NCI-H2227 (cell line): ENCODE measurements around the gene PRDM11.

Experiments used
- DNase-seq: peaks from one replicate; lab custom pipeline; 2025; ENCODE audit not compliant: unreplicated experiment; lab: John Stamatoyannopoulos, UW

The PRDM11 gene

DNA sequence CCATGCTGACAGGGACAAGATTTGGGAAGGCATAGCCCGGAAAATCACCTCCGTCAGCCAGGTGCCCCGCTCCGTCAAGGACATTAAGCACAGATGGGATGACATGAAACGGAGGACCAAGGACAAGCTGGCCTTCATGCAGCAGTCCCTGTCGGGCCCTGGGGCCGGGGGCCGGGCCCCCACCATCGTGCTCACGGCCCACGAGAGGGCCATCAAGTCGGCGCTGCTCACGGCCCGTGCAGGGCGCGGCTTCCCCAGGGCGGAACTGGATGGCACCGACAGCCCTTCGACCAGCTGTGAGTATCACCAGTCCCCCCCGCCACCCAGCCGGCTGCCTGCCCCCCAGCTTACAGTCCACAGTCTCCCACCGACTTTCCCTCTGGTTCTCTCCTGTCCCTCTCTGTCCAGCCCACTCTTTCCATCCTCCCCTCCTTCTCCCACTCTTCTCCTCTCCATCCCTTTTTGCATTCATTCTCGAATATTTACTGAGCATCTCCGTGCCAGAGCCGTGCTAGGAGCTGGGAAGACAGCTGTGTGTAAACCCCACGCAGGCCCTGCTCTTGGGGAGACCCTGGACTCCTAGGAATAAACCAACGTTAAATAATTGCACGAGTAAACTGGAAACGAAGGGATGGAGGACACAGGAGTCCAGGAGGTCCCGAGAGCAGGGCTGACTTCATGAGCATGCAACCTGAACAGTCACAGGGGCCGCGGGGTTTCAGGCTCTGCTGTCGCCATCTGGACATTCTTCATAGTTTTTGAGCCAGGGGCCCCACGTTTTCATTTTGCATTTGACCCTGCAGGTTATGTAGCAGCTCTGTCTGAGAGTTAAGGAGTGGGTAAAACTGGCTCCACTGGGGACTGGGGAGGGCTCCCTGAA is 62.8 kb downstream of the PRDM11 start:
- no peak for DNase-seq

DNA sequence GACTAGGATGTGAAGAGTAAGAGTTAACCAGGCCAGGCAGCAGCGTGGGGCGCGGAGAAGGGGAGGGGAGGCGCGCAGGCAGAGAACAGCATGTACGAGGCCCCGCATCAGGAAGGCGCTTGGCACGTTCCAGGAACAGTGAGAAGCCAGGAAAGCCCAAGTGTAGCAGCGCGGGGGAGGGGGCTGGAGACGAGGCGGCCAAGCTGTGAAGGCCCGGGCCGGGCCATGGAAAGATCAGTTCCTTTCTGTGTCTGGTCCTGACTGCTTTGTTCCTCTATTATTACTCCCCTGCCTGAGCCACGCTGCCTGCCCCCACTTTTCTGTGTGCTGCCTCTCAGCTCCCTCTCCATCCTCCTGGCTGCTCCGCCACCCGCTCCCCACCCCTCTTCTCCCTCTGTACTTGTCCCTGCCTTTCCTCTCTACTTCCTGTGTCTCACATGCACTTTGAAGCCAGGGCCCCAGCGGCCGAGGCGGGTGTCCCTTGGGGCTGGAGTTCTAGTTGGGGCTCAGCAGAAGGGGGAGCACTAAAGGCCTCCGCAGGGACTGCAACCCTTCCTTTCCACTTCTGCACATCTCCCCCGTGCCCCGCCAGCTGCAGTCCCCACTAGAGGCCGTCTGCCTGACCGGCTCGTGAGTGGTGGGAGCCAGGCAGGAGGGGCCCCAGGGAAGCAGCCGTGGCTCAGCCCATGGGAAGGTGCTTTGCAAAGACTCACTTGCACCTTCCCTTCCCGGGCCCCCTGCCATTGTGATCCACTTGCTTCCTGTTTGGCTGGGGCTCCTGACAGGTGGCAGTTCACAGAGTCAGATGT is 63.7 kb downstream of the PRDM11 start:
- peak; percentile 67 for DNase-seq

DNA sequence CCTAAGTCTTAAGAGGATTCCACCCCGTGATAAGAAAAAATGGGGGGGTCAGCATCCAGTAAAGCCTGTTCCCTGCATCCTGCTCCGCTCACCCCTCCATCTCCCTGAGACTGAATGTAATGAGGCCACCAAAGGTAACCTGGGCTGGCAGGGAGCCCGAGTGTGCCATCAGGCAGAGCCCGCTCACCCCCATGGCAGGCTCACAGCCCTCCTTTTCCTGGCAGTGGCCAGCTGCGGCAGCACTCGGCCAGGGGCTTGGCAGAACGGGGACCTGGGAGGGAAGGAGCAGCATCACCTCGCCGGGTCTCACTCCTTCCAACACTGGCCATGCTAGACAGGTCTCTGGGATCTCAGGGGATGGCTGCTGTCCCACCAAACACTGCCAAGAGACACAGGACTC is 64.4 kb downstream of the PRDM11 start:
- no peak for DNase-seq

DNA sequence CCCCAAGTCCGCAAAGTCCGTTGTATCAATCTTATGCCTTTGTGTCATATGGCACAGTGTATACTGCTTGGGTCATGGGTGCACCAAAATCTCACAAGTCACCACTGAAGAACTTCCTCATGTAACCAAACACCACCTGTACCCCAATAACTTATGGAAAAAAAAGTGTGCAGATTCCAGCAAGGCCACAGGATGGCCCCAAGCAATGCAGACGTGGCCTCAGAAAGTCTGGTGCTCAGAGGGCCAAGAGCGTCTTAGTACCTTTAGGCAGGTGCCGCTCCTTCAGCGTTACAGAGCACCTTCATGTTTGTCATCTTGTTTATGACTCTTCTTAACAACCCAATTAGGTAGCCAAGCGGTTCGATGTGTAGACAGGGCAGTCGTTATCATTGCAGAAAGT is 65.3 kb downstream of the PRDM11 start:
- DNase-seq = no peak

DNA sequence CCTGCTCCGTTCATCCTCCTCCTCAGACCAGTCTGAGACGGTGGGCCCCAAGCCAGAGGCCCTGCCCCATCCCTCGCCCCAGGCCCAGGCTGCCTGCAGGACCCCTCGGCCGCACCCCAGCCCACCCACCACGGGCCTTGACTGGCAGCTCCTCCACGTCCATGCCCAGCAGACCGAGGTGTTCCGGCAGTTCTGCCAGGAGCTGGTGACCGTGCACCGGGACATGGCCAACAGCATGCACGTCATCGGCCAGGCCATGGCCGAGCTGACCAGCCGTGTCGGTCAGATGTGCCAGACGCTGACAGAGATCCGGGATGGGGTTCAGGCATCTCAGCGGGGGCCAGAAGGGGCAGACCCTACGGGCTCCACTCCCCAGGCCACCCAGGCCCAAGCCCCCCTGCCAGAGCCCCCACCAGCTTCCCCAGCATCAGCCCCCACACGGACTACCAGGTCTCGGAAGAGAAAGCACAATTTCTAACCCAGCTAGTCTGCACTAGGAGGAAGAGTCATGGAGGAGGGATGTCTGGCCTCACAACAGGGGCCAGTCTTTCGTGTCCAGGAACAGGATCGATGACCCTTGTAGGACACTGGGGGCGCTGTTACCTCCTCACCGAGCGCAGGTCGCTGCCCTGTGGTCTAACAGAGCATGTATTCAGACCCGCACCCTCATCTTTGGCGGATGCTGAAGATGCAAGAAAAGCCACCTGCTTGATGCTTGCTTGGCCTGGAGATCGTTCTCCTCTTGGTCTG is 66.3 kb downstream of the PRDM11 start:
- DNase-seq = no peak

DNA sequence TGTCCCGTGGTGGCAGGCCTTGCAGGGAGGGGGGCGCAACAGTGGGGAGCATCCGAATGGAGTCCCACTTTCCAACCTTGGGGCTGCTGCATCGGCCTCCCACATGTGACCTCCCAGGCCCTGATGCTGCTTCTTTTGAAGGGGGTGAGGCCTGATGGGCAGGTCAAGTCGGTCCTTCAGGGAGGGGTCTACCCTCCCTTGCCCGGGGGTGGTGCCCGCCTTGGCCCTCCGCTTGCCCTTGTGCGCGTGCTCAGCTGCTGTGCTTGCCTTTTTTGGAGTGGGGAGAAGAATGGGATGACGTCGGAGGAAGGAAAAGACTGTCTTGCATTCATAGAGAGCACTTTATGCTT is 66.9 kb downstream of the PRDM11 start:
- DNase-seq = no peak

DNA sequence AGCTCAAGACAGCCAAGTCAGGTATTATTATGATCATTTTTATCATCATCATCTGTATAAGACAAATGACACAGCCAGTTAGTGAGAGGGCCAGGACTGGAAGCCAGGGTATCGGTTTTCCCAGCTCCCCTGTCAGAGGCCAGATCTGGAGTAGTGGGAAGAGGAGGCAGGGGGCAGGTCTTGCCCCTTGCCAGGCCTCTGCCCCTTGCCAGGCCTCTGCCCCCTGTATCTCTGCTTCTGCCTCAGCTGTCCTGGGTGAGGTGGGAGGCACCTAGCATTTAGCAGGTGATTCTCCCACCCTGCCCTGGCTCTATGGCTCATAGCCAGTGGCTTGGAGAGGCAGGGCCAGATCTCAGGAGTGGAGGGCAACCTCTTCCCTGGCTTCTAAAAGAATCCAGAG is 67.3 kb downstream of the PRDM11 start:
- DNase-seq = no peak

DNA sequence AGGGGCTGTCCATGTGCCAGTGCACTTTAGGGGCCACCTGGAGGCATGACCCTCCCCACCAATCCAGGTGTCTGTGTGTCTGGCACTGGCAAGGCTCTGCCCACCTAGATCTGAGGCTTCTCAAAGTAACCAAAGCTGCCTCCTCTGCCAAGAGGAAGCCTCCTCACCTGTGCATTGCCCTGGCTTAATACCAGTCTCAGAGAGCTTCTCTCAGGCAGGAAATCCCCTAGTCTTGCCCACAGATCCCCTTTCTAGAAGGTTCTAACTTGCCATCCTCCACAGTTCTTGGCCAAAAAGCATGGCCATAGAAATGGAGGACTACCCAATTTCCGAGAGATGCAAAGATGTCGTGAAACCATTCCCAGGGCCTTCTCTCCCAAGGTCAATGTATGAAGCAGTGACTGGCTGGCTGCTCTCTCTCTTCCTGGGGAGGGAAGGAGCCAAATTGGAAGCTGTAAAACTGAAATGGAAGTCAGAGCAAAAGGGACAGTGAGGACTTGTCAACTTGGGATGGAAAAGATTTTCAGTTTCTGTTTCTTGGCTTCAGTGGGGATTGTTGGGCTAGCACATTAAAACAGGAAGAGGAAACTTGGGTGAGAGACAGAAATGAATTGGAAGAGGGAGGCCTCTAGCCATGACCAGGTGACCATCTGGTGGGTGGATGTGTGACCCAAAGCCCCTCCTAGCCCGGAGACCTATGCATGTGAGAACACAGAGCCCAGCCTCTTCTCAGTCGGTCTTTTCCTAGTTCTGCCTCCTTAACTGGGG is 68.8 kb downstream of the PRDM11 start:
- DNase-seq = no peak

DNA sequence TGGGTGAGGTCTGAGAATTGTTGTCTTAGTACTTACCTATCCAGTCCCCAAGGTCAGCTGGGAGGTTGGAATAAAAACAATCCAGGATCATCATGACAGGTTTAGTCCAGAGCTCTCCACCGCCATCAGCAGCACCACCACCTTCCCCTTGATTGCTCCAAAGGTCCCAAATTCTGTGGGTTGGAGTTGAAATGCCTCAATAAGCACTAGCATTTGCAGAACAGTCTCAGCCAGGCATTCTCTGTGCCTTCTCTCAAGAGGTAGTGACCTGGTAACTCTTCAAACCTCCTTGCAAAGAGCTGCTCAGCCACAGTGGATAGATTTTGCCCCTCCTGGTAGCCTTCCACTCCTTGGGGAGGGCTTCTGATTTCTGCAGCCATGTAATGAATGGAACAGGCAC is 69.6 kb downstream of the PRDM11 start:
- no peak for DNase-seq

DNA sequence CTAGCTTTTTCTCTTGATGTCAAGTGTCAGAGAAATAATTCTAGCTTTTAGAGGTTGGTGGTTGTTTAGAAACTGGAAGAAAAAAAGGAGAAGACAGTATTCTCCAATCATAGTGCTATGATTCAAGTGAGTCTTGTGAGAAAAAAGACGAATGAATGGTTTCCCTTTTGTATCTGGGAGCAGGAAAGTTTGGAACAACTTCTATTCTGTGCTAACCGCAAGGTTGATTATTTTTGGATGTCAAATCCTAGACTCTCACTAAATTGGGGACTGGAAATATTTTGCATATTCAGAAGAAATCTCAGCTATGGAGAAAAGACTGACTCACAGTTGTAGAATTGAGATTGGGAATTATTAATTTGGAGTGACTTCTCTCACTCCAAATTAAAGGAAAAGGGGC is 70.5 kb downstream of the PRDM11 start:
- DNase-seq = no peak

DNA sequence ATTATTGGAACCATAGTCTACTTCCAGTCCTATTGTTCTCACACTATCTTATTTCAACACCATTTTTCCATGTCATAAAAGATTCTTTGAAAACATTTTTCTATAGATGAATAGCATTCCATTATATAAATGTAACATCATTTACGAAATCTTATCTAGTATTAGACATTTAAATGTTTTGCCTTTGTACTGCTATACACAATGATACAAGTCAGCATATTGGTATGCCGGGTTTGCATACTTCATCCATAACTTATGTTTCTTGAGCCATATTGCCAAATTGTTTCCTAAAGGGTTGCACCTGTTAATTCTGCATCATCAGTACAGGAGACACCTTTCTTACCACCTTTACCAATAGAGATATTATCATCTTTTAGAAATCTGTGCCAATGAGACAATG is 71.6 kb downstream of the PRDM11 start:
- DNase-seq = no peak

DNA sequence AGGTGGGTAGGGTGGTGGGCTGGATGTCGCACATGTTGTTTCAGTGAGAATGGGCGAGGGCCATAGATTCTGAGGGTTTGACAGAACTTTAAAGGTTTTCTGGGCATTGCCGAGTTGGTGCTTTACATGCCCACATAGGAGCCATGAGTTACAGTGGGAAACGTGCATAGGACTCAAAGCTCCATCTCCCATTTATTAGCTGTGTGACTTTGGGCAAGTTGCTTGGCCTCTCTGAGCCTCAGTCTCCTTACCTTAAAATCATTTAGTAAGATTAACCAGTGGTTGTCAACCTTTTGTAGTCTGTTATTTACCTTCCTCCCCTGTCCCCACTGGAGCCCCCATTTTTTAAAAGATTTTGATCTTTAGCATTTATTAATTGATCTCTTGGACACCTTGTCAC is 72.3 kb downstream of the PRDM11 start:
- DNase-seq = no peak

DNA sequence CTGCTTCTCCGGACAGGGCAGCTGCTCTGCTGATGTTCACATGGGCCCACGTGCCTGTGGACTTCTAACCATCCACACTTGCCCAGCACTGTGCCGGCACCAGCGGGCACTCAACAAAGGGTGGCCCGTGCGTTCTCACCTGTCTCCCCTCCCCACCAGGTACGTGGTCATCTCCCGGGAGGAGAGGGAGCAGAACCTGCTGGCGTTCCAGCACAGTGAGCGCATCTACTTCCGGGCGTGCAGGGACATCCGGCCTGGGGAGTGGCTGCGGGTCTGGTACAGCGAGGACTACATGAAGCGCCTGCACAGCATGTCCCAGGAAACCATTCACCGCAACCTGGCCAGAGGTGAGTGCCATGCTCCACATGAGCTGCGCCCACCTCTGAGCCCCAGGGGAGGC is 73.0 kb downstream of the PRDM11 start:
- DNase-seq = no peak

DNA sequence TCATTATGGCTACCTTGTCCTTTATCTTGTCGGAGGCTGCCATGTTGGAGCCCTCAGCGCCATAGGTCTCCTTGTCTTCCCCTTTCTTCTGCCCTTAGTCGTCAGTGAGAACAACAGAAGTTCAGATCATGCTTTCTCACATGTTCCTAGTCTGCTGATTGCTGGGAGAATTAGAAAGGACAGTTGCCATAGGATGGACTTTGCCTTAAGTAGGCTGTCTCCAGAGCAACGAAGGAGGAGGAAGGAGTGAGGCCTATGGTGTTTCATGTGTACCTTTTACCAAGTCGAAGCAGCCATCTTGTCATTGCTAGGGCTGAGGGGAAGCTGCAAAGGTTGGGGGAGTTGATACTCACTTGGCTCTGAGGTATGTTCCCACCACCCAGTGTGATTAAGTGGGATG is 77.1 kb downstream of the PRDM11 start:
- DNase-seq = no peak

DNA sequence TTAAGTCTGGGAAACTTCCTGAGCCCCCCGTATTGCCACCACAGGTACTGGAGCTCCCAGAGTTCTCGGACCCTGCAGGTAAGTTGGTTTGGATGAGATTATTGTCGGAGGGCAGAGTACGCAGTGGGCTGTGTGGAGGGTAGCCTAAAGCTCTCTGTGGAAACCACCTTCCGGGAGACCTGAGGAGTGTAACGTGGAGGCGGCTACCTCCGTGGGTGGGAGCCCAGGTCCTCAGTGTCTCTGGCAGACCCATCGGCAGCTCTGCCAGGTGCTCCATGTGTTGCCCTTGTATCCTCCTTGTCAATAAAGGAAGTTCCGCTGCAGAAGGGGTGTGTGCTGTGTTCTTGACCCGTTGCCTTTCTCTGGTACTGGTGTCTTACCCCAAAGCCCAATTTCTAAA is 78.3 kb downstream of the PRDM11 start:
- no peak for DNase-seq

DNA sequence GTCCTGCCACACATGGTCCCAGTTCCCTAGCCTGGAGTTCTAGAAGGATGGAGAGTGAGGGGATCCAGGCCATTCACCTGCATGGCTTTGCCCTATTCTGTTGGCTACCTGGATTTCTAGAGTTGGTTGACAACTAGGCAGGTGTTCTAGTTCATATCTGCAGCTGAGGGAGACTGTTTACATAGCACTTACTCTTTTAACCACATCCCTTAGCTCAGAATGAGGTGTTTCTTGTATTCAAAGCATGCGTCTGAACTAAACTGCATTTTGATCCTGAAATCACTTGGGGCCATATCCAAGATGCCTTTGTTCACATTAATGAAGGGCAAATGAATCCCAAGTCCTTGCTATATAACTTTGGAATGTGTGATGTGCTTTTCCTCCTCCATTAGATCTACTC is 78.8 kb downstream of the PRDM11 start:
- DNase-seq = no peak

DNA sequence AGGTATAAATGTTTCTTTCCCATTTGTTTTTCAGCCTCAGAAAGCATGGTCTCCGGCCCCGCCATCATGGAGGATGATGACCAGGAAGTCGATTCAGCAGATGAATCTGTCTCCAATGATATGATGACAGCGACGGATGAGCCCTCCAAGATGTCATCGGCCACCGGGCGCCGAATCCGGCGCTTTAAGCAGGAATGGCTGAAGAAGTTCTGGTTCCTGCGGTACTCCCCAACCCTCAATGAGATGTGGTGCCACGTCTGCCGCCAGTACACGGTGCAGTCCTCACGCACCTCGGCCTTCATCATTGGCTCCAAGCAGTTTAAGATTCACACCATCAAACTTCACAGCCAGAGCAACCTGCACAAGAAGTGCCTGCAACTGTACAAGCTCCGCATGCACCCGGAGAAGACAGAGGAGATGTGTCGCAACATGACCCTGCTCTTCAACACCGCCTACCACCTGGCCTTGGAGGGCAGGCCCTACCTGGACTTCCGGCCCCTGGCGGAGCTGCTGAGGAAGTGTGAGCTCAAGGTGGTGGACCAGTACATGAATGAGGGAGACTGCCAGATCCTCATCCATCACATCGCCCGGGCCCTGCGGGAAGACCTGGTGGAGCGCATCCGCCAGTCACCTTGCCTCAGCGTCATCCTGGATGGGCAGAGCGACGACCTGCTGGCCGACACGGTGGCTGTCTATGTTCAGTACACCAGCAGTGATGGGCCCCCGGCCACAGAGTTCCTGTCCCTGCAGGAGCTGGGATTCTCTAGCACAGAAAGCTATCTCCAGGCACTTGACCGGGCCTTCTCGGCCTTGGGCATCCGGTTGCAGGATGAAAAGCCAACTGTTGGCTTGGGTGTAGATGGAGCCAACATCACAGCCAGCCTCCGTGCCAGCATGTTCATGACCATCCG is 79.8 kb downstream of the PRDM11 start:
- DNase-seq = no peak

DNA sequence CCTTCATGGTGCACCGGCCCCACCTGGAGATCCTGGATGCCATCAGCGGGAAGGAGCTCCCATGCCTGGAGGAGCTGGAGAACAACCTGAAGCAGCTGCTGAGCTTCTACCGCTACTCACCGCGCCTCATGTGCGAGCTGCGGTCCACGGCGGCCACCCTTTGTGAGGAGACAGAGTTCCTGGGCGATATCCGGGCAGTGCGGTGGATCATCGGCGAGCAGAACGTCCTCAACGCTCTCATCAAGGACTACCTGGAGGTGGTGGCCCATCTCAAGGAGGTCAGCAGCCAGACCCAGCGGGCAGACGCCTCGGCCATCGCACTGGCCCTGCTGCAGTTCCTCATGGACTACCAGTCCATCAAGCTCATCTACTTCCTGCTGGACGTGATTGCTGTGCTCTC is 80.5 kb downstream of the PRDM11 start:
- no peak for DNase-seq

DNA sequence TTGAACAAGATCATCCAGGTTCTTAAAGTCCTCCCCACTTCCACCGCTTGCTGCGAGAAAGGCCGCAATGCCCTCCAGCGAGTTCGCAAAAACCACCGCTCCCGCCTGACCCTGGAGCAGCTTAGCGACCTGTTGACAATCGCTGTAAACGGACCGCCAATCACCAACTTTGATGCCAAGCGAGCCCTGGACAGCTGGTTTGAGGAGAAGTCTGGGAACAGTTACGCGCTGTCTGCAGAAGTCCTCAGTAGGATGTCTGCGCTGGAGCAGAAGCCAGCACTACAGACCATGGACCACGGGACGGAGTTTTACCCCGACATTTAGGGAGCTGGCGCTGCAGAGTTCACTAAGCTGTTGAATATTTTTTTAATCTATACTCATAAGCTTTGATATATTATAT is 81.4 kb downstream of the PRDM11 start:
- DNase-seq = no peak

DNA sequence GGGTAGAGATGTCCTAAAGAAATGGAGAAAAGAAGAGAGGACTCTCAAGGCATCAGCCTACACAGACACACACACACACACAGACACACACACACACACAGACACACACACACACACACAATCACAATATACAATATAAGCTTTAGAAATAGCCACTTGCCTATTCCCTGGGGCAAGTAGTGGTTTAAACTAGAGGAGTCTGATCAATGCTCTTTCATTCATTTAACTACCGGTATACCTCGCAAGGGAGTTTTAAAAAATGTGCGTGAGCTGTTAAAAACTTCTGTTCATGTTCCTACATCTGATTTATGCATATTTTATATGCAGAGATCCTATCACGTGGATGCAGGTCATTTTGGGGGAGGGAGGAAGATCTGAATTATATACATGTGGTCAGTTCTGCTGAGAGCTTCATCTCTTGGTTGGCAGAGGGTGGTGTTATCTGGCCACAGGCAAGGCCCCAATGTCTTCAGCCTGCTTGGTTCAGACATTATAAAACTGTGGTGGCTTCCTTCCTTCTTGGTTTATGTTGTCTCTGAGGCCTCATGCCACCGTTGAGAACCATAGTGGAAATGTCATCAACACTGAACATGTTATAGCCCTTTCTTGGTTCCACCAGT is 83.1 kb downstream of the PRDM11 start:
- no peak for DNase-seq
